Sigmoid colon (tissue), 7 donors: Measurements from ENCODE around the gene NRTN. TPM values are rescaled to one million over a fixed set of nuclear protein-coding genes. Genes with fewer than 3 reads are reported as not detected.

Experiments used
- DNase-seq: peaks from one replicate; pipeline ENCODE4 v3.0.0-alpha.2; 2019
- H3K27ac ChIP-seq, 4 donors: fragments of 200-600 bp; sonication (generic); one replicate each; pipeline ENCODE4 v1.5.1; 2016 to 2019; ENCODE audit warnings: mild to moderate bottlenecking in 1 of 4
- H3K27me3 ChIP-seq, 3 donors: fragments of 200-600 bp; sonication (generic); one replicate each; pipeline ENCODE4 v1.5.1; 2019; ENCODE audit warnings: mild to moderate bottlenecking in 1 of 3
- H3K36me3 ChIP-seq, 4 donors: fragments of 200-600 bp; sonication (generic); one replicate each; pipeline ENCODE4 v1.5.1; 2016 to 2019
- H3K4me1 ChIP-seq, 4 donors: fragments of 200-600 bp; sonication (generic); one replicate each; pipeline ENCODE4 v1.5.1; 2017 to 2019
- H3K4me3 ChIP-seq, 4 donors: fragments of 200-600 bp; sonication (generic); one replicate each; pipeline ENCODE4 v1.5.1; 2017 to 2019; ENCODE audit warnings: mild to moderate bottlenecking in 2 of 4, moderate library complexity in 1 of 4
- H3K9me3 ChIP-seq, 4 donors: fragments of 200-600 bp in 3 of 4; sonication (generic) in 3 of 4; one replicate each; pipeline versions ENCODE4 v1.5.1 to v1.6.1; 2013 to 2019
- CTCF ChIP-seq, 4 experiments: fragments of 450-650 bp in 3 of 4; fragments of 200-600 bp in 1 of 4; IDR thresholded peaks; one replicate each; pipeline ENCODE4 v1.5.1; 2016 to 2019; ENCODE audit warnings: antibody characterized with exemption in 4 of 4, mild to moderate bottlenecking in 3 of 4, moderate library complexity in 2 of 4
- EP300 ChIP-seq, 4 donors: sonication (generic); formaldehyde crosslinking; IDR thresholded peaks; one replicate each; pipeline ENCODE4 v1.6.1; 2017; ENCODE audit warnings: antibody characterized with exemption in 4 of 4
- POLR2A ChIP-seq, 2 donors: fragments of 450-650 bp; IDR thresholded peaks; one replicate each; pipeline ENCODE4 v1.6.1; 2016; ENCODE audit warnings: antibody characterized with exemption in 2 of 2, mild to moderate bottlenecking in 2 of 2, moderate library complexity in 2 of 2
- POLR2AphosphoS5 ChIP-seq, 4 donors: sonication (generic); formaldehyde crosslinking; IDR thresholded peaks; one replicate each; pipeline ENCODE4 v1.6.1; 2017; ENCODE audit warnings: antibody characterized with exemption in 4 of 4
- WGBS, 2 donors: extraction: QIAGEN DNeasy Blood & Tissue Kit; methylation state at CpG; one replicate each; pipeline ENCODE4 v1.1.7; 2013; 5-methylcytosine and 5-hydroxymethylcytosine counted together
- intact Hi-C: fragments of 100-400 bp; cut with DNase I; formaldehyde crosslinking; loops from one replicate; pipeline ENCODE4 v1.15.1; 2023
- polyA plus RNA-seq, 3 donors: library from polyadenylated mRNA; stranded (reverse); fragments of 200-250 nt; gene quantifications; one replicate each; pipeline ENCODE4 v1.2.3, GENCODE V29; 2013
- total RNA-seq, 4 donors: library from RNA; depleted of rRNA; stranded (reverse); fragments of >200 nt; gene quantifications; one replicate each; pipeline ENCODE4 v1.1.0, GENCODE V29; 2016
- donor health status: healthy with polysubstance abuse.
- donor health status: Bipolar disorder and iron deficiency.
- donor health status: healthy.

The NRTN gene
- total and polyA plus RNA-seq, 7 donors, result 1.7 to 12.2 (median 6.6) TPM; not detected in 2

- Histone ChIP-seq H3K9me3 (no peaks in the 10 kb centered on the region), H3K27me3 (no peaks in the 10 kb centered on the region), H3K4me1 (peaks cover 0 to 8% (median 8%) of the 10 kb centered on the region in 4 donors), H3K36me3 (no peaks in the 10 kb centered on the region), H3K4me3 (no peak overlapping the region), H3K27ac (no peak overlapping the region)
- 93 to 98% methylated on average over 2 of the region's 2 CpGs for WGBS, 2 donors
- no peak for DNase-seq
- intact Hi-C loops, result no loop called here
- TF ChIP-seq POLR2AphosphoS5 (IDR thresholded peaks at IDR 0.05), result no peak
- TF ChIP-seq POLR2A (IDR thresholded peaks at IDR 0.05), result no peak
- TF ChIP-seq EP300 (IDR thresholded peaks at IDR 0.05), result no peak
- TF ChIP-seq CTCF (IDR thresholded peaks at IDR 0.05), result no peak
These were observed 12.4 kb downstream of the NRTN start for GRCh38 chr19:5817218-5817617.

GRCh38 chr19:5818594-5818993 lies 13.7 kb downstream of the NRTN start:
- WGBS, 2 donors, result 32 to 66% methylated on average over 10 of the region's 10 CpGs
- H3K27ac ChIP-seq, result no peak overlapping the region
- H3K36me3 ChIP-seq, result no peaks in the 10 kb centered on the region
- H3K9me3 ChIP-seq, result no peaks in the 10 kb centered on the region
- intact Hi-C loops, result no loop called here
- H3K4me1 ChIP-seq, result peaks cover 0 to 14% (median 12%) of the 10 kb centered on the region in 4 donors
- TF ChIP-seq EP300 (IDR thresholded peaks at IDR 0.05) (no peak), CTCF (IDR thresholded peaks at IDR 0.05) (no peak), POLR2A (IDR thresholded peaks at IDR 0.05) (no peak), POLR2AphosphoS5 (IDR thresholded peaks at IDR 0.05) (no peak)
- no peak for DNase-seq
- no peaks in the 10 kb centered on the region for H3K27me3 ChIP-seq
- H3K4me3 ChIP-seq, result no peak overlapping the region

- WGBS, 2 donors, result 60 to 75% methylated on average over 6 of the region's 6 CpGs
- Histone ChIP-seq H3K4me3 (no peak overlapping the region), H3K36me3 (no peaks in the 10 kb centered on the region), H3K27ac (no peak overlapping the region), H3K9me3 (no peaks in the 10 kb centered on the region), H3K27me3 (no peaks in the 10 kb centered on the region), H3K4me1 (peaks cover 0 to 14% (median 12%) of the 10 kb centered on the region in 4 donors)
- no peak for DNase-seq
- no peak for TF ChIP-seq EP300 (IDR thresholded peaks at IDR 0.05)
- TF ChIP-seq POLR2A (IDR thresholded peaks at IDR 0.05), result no peak
- no peak for TF ChIP-seq CTCF (IDR thresholded peaks at IDR 0.05)
- no peak for TF ChIP-seq POLR2AphosphoS5 (IDR thresholded peaks at IDR 0.05)
- intact Hi-C loops, result no loop called here
These were observed 15.9 kb downstream of the NRTN start for GRCh38 chr19:5820785-5821184.

GRCh38 chr19:5821521-5822180 lies 16.8 kb downstream of the NRTN start:
- intact Hi-C loops, result no loop called here
- Histone ChIP-seq H3K9me3 (no peaks in the 10 kb centered on the region), H3K27me3 (no peaks in the 10 kb centered on the region), H3K27ac (no peak overlapping the region), H3K4me1 (peaks cover 0 to 20% (median 18%) of the 10 kb centered on the region in 4 donors), H3K36me3 (no peaks in the 10 kb centered on the region), H3K4me3 (no peak overlapping the region)
- TF ChIP-seq CTCF (IDR thresholded peaks at IDR 0.05), result no peak
- TF ChIP-seq EP300 (IDR thresholded peaks at IDR 0.05), result no peak
- TF ChIP-seq POLR2A (IDR thresholded peaks at IDR 0.05), result no peak
- no peak for TF ChIP-seq POLR2AphosphoS5 (IDR thresholded peaks at IDR 0.05)
- 63 to 67% methylated on average over 8 of the region's 8 CpGs for WGBS, 2 donors
- no peak for DNase-seq
